HepG2 (cell line): ENCODE measurements around the gene SWSAP1.

ENCODE experiments used
- CHD2 ChIP-seq: IDR thresholded peaks from 2 replicates; pipeline ENCODE4 v1.6.1; 2011; ENCODE audit warnings: low read depth, low read length, improper control_type of control experiment
- MAFK ChIP-seq, 2 experiments: IDR thresholded peaks in 1 of 2; conservative IDR thresholded peaks in 1 of 2; 2 replicates each; pipeline ENCODE4 v1.6.1; 2011; ENCODE audit warnings: improper control_type of control experiment in 2 of 2, low read length in 2 of 2
- SOX6 ChIP-seq, 2 experiments: fragments of 450-650 bp in 1 of 2; sonication (generic) in 1 of 2; formaldehyde crosslinking in 1 of 2; IDR thresholded peaks; 2 replicates each; pipeline versions ENCODE4 v1.4.0 to v1.6.1; 2017 to 2020; ENCODE audit warnings: antibody characterized with exemption in 1 of 2, mild to moderate bottlenecking in 1 of 2, missing genetic modification reagents in 1 of 2
- SP5 ChIP-seq: IDR thresholded peaks from 2 replicates; pipeline ENCODE4 v1.6.1; 2016; ENCODE audit warnings: low read depth, borderline replicate concordance
- SRY ChIP-seq: sonication (generic); formaldehyde crosslinking; IDR thresholded peaks from 2 replicates; pipeline ENCODE4 v1.8.0; 2022; ENCODE audit warnings: mild to moderate bottlenecking, missing genetic modification reagents
- STAG1 ChIP-seq: sonication (generic); formaldehyde crosslinking; IDR thresholded peaks from 2 replicates; pipeline ENCODE4 v1.4.0; 2020; ENCODE audit warnings: missing genetic modification reagents
- ZNF207 ChIP-seq: fragments of 450-650 bp; IDR thresholded peaks from 2 replicates; pipeline ENCODE4 v1.6.1; 2016; ENCODE audit warnings: antibody characterized with exemption, borderline replicate concordance
- ZSCAN30 ChIP-seq: sonication (generic); formaldehyde crosslinking; IDR thresholded peaks from 2 replicates; pipeline ENCODE4 v1.5.0; 2020; ENCODE audit warnings: mild to moderate bottlenecking, missing genetic modification reagents
- TF ChIP-seq, protein P1 (sequence below): sonication (generic); formaldehyde crosslinking; IDR thresholded peaks from 2 replicates; pipeline ENCODE4 v1.5.0; 2020; ENCODE audit warnings: mild to moderate bottlenecking, missing genetic modification reagents, moderate library complexity
- TF ChIP-seq, protein P2 (sequence below): IDR thresholded peaks from 2 replicates; pipeline ENCODE4 v1.6.1; 2012; ENCODE audit warnings: low read length, improper control_type of control experiment
- TF ChIP-seq, protein P3 (sequence below): IDR thresholded peaks from 2 replicates; pipeline ENCODE4 v1.6.1; 2016; ENCODE audit warnings: mild to moderate bottlenecking, missing biosample characterization, missing genetic modification reagents
- TF ChIP-seq, protein P4 (sequence below): sonication (generic); formaldehyde crosslinking; IDR thresholded peaks from 2 replicates; pipeline ENCODE4 v1.9.0; 2021; ENCODE audit warnings: missing genetic modification reagents, borderline replicate concordance

DNA sequence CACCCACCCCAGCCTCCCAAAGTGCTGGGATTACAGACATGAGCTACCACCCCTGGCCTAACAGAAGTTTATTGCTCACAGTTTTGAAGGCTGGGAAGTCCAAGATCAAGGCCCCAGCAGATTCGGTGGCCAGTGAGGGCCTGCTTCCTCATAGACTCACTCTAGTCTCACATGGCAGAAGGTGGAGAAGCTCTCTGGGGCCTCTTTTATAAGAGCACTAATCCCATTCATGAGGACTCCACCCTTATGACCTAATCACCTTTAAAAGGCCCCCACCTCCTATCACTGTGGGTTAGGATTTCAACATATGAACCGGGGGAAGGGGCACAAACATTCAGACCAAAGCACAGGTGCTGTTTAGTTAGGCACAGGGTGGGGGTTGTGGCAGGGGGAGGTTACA lies 6.9 kb upstream of the SWSAP1 start:
- TF ChIP-seq SOX6 (IDR thresholded peaks at IDR 0.05) (no peak), SOX6 (CRISPR knock-in tag; IDR thresholded peaks at IDR 0.05) (no peak), CHD2 (no peak), SRY (no peak), MAFK (conservative IDR thresholded peaks at IDR 0.05 in 1 of 2, IDR thresholded peaks at IDR 0.05 in 1 of 2; ENCODE audit: low read length in 2 of 2) (no peak), ZNF207 (no peak), ZSCAN30 (CRISPR knock-in tag) (no peak), STAG1 (CRISPR knock-in tag) (no peak), SP5 (CRISPR knock-in tag) (no peak)
- TF ChIP-seq, protein P1, sequence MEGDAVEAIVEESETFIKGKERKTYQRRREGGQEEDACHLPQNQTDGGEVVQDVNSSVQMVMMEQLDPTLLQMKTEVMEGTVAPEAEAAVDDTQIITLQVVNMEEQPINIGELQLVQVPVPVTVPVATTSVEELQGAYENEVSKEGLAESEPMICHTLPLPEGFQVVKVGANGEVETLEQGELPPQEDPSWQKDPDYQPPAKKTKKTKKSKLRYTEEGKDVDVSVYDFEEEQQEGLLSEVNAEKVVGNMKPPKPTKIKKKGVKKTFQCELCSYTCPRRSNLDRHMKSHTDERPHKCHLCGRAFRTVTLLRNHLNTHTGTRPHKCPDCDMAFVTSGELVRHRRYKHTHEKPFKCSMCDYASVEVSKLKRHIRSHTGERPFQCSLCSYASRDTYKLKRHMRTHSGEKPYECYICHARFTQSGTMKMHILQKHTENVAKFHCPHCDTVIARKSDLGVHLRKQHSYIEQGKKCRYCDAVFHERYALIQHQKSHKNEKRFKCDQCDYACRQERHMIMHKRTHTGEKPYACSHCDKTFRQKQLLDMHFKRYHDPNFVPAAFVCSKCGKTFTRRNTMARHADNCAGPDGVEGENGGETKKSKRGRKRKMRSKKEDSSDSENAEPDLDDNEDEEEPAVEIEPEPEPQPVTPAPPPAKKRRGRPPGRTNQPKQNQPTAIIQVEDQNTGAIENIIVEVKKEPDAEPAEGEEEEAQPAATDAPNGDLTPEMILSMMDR = no peak
- TF ChIP-seq, protein P2, sequence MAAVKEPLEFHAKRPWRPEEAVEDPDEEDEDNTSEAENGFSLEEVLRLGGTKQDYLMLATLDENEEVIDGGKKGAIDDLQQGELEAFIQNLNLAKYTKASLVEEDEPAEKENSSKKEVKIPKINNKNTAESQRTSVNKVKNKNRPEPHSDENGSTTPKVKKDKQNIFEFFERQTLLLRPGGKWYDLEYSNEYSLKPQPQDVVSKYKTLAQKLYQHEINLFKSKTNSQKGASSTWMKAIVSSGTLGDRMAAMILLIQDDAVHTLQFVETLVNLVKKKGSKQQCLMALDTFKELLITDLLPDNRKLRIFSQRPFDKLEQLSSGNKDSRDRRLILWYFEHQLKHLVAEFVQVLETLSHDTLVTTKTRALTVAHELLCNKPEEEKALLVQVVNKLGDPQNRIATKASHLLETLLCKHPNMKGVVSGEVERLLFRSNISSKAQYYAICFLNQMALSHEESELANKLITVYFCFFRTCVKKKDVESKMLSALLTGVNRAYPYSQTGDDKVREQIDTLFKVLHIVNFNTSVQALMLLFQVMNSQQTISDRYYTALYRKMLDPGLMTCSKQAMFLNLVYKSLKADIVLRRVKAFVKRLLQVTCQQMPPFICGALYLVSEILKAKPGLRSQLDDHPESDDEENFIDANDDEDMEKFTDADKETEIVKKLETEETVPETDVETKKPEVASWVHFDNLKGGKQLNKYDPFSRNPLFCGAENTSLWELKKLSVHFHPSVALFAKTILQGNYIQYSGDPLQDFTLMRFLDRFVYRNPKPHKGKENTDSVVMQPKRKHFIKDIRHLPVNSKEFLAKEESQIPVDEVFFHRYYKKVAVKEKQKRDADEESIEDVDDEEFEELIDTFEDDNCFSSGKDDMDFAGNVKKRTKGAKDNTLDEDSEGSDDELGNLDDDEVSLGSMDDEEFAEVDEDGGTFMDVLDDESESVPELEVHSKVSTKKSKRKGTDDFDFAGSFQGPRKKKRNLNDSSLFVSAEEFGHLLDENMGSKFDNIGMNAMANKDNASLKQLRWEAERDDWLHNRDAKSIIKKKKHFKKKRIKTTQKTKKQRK = no peak
- TF ChIP-seq, protein P3, sequence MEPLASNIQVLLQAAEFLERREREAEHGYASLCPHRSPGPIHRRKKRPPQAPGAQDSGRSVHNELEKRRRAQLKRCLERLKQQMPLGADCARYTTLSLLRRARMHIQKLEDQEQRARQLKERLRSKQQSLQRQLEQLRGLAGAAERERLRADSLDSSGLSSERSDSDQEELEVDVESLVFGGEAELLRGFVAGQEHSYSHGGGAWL (CRISPR knock-in tag) = no peak
- TF ChIP-seq, protein P4, sequence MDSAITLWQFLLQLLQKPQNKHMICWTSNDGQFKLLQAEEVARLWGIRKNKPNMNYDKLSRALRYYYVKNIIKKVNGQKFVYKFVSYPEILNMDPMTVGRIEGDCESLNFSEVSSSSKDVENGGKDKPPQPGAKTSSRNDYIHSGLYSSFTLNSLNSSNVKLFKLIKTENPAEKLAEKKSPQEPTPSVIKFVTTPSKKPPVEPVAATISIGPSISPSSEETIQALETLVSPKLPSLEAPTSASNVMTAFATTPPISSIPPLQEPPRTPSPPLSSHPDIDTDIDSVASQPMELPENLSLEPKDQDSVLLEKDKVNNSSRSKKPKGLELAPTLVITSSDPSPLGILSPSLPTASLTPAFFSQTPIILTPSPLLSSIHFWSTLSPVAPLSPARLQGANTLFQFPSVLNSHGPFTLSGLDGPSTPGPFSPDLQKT (CRISPR knock-in tag) = no peak
